CD4-positive, alpha-beta T cell treated with Interleukin-12 subunit alpha and Interleukin-12 subunit beta, for 1 hour (primary cell): Measurements from ENCODE around the gene FOSL1.
"Not testable (repeated sequence)": the region's sequence is repeated elsewhere in the genome, so short reads cannot be mapped to it uniquely, and the experiment has no call there.

Experiments
- DNase-seq: peaks from one replicate; pipeline ENCODE4 v3.0.0-alpha.2; 2020

Gene FOSL1

DNA sequence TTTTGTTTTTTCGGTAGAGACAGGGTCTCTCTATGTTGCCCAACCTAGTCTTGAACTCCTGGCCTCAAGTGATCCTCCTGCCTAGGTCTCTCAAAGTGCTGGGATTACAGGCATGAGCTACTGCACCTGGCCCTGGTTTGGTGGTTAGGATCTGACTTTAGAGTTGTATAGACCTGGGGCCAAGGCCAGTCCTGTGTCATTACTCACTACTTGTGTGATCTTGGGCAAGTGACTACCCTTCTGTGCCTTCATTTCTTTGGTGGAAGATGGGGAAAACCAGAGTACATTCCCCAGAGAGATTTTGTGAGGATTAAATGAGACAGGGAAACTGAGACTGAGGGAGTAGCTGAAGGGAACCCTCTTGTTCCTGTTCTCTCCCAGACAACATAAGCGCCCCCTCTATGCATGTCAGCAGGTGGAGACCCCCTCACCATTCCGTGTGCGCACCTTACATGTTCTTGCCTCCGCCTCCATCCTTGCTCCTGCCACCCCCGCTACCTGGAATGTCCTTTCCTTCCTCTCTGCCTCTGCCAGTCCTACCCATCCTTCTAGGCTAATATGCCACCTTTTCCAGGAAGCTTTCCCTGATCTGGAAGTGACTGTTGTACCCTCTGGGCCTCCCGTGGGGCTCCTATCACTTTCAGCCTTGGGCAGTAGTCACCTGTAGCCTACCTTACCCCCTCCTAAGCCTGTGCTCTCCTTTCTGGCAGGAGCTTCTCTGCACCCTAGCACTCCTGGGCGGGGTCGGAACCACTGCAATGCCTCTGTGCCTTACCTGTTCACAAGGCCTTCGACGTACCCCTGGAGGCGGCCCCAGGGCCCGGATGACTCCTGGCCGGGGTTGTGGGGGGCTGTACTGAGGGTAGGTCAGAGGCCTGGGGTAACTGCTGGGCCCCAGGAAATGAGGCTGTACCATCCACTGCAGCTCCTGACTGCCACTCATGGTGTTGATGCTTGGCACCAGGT, 3.9 kb downstream of the FOSL1 start:
- DNase-seq = no peak

DNA sequence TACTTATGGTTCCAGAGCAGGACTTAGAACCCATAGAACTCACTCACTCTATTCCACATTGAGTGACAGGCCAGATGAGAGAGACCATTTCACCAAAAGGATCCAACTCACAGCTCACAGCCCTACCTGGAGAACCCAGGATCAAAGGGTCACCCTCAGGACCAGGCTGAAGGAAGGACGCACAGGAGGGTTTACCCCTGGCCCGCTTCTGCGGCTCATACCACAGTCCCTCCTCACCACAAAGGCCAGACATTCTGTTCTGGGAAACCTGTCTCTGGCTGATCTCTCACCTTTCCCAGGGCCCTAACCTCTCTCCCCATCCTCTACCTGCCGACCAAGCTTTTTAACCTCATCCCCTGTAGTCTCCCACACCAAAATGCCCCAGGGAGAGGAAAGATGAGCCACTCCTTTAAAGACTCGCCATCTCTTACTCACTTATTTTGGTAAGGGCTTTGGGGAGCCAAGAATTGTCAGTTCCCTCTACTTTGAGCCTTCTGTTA, 4.7 kb downstream of the FOSL1 start:
- DNase-seq = no peak

DNA sequence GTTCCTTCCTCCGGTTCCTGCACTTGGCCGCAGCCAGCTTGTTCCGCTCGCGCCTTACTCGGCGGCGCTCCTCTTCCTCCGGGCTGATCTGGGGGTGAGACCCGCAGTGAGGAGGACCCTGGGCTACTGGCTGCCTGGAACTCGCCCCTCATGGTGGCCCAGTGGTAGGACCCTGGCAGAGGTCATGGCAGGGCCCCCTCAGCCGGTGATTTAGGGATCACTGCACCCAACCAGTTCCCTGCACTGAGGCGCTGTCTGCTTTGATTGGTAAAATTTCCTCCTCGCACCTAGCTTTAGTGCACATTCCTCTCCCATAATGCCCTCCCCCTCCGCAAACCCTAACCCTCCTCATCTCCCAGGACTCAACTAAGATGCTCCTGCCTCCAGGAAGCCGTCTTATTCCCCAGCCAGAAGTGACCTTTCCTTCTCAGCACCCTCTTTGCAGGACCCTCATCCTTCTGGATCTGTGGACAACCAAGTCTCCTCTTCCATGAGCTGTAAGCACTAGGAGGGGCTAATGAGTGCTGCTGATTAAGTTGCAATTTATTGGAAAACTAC, 6.1 kb downstream of the FOSL1 start:
- peak; percentile 54 for DNase-seq

DNA sequence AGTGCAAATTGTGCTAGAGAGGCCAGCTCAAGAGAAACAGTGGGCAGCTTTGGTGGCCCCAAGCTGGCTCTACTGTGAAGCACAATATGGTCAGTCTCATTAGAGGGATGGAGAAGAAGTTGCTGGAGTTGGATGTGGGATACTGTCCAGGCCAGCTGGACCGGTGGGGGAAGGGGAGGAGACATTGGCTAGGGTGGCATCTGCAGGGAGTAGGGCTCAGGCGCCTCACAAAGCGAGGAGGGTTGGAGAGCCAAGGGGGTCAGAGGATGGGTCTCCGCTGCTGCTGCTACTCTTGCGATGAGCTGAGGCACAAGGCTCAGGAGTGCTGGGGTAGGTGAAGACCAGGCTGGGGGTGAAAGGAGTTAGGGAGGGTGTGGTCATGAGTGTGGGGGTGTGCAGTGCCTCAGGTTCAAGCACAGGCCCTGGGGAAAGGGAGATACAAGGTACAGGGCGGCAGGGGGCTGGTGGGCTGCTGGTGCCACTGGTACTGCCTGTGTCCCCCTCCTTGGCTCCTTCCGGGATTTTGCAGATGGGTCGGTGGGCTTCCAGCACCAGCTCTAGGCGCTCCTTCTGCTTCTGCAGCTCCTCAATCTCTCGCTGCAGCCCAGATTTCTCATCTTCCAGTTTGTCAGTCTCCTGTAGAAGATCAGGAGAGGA, 7.4 kb downstream of the FOSL1 start:
- DNase-seq = no peak

DNA sequence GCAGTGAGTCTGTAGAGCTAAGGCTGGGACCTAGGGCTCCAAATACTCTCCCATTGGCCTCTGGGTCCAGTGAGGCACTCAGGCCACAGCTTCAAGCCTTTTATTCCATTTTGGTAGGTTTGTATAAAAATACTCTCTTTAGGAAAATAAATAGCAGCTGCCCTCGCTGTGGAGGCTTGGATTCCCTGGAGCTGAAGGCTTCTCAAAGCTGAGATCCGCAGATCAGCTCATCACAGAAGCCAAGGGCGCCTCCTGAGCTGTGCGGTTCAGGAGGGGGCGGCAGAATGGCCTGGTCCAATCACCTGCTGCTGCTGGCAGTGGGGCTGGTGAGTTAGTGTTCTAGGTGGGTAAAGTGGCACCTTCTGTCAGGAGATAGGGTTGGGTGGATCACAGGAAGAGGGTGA, 8.0 kb downstream of the FOSL1 start:
- not testable (repeated sequence) for DNase-seq

DNA sequence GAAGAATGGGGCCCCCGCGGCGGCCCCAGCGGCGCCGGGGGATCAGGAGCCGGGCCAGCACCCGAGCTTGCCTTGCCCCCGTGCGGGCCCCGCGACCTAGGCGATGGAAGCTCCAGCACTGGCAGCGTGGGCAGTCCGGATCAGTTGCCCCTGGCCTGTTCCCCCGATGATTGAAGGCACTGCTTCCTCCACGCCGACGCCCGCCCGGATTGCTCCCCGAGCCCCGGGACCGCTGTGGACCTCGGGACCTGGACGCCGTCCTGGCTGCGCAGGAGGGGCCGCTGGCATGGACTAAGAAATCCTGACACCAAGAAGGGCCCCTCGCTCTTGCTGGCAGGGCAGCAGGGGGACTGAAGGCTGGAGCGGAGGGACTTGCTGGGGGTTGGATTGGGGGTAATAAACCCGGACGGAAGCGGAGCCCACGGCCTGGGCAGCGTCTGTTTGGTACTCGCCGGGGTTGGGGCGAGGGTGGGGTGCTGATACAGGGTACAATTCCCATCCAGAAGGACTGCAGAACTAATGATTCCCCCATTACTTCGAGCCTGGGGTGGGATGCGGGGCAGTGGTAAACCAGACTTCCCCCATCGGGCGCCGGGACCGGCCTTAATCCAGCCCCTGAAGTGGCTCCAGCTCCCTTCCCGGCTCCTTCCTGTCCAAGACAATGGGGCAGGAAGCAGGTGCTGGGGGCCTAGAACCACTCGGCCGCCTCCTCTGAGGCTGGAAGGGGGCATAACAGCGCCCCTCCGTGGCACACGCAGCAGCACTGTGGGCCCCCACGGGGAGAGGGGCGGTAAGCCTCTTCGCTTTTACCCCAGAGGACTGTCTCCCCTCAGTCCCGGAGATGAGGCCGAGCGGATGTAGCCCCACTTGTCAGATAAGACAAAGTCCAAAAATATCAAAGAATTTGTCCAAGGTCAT, 8.7 kb downstream of the FOSL1 start:
- peak; percentile 46 for DNase-seq

DNA sequence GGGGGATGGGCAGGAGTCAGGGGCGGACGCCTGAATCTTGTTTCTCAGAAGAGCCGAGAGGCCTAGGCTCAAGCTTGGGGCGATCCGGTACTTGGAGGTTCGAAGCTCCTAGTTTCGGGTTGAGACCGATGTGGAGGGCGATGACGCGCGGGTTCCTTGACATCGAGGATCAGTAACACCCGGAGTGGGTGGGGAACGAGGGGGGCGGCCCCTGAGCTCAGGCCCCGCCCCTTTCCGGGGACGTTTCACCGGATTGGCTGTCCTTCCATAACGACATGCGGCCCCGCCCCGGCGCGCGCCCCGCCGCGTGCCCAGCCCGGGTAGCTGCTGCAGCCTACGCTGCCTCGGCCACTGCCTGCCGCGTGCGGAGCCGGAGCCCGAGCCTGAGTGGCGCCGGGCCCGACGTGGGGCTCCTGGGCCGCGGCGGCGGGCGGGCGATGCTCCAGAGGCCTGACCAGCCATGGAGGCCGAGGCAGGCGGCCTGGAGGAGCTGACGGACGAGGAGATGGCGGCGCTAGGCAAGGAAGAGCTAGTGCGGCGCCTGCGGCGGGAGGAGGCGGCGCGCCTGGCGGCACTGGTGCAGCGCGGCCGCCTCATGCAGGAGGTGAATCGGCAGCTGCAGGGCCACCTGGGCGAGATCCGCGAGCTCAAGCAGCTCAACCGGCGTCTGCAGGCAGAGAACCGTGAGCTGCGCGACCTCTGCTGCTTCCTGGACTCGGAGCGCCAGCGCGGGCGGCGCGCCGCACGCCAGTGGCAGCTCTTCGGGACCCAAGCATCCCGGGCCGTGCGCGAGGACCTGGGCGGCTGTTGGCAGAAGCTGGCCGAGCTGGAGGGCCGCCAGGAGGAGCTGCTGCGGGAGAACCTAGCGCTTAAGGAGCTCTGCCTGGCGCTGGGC, 9.6 kb downstream of the FOSL1 start, which contains the start of gene CCDC85B:
TSS of gene CCDC85B (plus strand) at position 350 of the 895 bp plus-strand sequence. CDS start at position 461, 111 bp downstream.
- DNase-seq = peak; percentile 98

DNA sequence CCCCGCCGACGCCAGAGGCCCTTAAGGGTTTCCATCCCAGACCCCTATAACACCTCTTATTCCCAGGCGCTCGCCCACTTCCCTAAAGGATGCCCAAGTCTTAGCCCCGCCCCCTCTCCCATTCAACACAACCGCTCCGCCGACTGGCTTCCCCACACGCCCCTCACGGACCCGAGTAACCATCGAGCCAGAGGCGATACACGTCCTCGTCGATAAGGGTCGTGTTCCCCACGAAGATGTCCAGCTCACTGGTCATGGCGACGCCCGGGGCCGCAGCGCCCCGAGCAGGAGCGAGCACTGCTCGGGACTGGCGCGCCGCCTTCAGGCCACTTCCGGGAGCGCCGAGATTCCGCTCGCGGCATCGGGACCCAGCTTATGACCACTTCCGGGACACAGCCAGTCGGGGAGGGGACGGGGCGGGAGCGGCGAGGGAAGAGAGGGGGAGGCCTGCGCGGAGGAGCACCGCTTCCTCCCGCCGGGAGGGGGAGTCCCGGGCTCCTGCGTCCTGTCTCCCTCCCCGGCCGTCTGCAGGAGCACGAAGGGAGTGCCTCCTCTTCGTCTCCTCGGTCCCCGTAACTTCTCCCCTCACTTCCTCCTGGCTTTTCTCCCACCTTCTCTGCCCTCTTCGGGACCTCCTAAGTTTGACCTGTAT, 11.9 kb downstream of the FOSL1 start, which contains the start of gene FIBP:
TSS of gene FIBP (minus strand) at position 309 of the 652 bp plus-strand sequence. CDS start at position 256, 53 bp downstream.
- peak; percentile 96 for DNase-seq

DNA sequence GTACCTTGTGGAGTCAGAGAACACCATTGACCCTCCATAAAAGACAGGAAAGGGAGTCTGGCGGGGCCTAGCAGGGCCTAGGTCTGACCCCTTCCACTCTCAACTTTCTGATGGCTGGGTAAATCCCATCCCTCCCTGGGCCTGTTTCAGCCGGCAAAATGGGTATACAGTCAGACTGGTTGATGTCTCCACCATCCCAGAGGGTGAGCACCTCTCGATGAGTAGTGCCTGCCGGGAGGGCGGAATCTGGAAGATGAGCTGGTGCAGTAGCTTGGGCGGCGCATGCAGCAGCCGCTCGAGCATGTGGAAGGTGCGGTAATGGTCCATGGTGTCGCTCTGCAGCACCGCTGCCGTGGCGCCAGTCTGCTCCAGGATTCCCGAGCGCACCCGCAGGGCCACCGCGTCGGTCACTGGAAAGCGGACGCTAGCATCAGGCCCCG, 12.4 kb downstream of the FOSL1 start:
- no peak for DNase-seq

DNA sequence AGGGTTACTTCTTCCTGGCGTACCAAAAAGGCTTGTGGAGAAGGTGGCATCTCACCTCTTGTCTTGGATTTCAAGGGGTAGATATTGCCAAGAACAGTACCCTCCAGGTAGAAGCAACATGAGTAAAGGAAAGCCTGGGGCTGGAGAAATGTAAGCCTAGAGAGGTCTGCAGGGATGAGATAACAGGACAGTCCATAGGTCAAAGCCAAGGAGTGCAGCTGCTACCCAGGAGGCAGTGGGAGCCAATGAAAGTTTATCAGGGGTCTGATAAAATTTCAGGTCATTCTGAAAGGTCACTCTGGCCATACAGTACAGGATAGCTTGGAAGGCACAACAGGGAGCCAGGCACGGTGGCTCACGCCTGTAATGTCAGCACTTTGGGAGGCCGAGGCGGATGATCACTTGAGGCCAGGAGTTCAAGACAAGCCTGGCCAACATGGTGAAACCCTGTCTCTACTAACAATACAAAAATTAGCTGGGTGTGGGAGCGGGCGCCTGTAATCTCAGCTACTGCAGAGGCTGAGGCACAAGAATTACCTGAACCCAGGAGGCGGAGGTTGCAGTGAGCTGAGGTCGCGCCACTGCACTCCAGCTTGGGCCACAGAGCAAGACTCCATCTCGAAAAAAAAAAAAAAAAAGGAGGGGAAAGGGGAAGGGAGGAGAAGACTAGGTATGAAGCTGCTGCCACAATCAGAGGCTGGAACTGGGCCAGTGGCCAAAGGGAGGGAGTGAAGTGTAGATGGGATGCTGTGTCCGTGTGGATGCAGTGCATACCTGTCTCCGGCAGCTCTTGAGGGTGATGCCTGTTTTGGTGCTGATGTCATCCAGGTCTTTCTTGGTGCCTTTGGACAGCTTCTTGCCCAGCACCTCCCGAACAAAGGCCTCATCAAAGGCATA, 13.1 kb downstream of the FOSL1 start:
- DNase-seq = no peak

DNA sequence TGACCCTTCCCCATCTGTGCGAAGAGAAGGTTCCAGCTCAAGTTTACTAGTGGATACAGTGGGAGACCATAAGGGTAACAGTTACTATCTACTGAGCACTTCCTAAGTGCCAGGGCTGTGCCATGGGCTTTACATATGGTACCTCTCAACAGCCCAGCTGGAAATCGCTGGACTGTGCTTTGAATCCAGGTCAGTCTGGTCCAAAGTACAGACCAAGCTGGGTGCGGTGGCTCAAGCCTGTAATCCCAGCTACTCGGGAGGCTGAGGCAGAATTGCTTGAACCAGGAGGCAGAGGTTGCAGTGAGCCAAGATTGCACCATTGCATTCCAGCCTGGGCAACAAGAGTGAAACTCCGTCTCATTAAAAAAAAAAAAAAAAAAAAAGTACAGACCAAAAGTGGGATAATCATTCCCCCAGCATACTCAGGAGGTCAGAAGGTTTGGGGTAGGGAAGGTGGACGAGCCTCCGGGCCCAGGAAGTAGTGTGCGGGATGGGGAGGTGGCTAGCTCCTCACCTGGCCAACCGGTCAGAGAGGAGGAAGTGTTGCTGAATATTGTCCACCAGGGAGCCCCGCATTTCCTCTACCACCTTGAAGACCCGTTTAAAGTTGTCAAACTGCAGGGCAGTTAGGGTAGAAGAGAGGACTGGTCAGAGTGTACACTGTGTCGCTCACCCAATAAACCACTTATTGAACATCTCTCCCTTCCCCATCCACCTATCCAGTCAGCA, 14.2 kb downstream of the FOSL1 start:
- no peak for DNase-seq

DNA sequence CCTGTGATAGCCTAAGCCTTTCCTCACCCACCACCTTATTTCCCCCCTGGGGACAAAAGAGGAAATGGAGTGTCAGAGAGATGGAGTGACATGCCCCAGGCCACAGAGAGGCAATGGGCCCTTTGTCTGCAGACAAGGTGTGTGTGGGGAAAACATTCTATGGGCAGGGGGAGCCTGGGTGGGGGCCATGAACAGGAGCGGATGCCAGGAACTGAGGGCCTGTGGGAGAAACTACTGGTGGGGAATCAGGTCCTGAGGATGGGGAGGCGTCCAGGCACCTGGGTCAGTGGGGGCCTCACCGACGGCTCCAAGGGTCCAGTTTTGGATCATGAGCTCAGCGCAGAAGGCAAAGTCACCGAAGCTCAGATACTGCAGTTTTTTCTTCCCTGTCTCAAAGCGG, 15.0 kb downstream of the FOSL1 start:
- DNase-seq = no peak

DNA sequence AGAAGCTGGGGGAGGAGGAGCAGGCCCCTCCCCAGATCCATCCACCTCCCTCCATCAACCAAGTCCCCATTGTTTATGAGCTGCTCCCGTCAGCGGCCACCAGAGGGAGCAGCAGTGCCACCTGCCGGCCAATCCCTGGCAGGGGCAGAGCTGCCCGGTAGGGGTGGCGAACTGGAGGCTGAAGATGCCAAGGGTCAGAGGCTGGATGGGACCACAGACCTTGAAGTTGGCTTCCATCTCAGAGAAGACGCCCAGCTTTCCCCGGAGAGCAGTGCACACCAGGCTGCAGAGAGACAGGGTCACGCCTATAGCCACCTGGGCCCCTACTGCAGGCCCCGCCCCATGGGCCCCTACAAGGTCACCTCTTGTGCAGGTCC, 15.5 kb downstream of the FOSL1 start:
- DNase-seq = peak; percentile 87

DNA sequence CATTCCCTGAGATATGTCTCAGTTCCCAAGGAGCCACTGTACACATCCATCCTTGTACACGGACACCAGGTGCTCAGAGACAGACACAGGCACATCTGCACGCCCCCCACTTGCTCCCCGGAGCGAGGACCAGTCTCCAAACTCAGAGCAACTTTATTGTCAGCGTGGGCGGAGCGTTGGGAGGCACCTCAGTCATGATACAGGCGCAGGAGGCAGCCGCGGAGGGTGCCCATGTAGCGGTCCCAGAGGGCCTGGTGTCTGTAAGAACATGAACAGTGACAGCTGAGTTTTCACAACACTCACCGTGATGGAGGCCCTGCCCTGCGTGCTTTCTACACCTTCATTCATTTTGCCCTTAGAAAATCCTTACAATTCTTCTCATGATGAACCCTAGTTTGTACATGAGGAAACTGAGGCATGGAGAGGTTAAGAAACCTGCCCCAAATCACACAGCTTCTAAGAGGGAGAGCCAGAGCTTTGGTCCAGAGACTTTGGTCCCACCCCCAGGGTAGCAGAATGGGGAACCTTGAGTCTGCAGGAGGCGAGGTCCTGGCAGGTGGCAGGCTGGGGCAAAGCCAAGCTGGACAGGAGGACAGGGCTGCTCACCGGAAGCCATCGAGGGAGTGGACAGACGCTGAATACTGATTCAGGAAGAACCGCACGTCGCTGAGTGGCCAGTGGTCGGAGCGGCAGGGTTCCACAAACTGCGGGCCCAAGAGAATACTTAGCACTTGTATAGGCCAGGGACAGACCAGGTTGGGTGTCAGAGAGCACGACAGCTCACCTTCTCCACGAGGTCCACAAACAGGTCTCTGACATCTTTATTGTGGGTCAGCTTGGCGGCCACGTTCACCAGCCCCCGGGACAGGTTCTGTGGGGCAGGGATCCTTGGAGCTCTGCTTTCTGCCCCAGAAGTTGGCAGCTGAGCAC, 16.1 kb downstream of the FOSL1 start:
- DNase-seq = no peak

DNA sequence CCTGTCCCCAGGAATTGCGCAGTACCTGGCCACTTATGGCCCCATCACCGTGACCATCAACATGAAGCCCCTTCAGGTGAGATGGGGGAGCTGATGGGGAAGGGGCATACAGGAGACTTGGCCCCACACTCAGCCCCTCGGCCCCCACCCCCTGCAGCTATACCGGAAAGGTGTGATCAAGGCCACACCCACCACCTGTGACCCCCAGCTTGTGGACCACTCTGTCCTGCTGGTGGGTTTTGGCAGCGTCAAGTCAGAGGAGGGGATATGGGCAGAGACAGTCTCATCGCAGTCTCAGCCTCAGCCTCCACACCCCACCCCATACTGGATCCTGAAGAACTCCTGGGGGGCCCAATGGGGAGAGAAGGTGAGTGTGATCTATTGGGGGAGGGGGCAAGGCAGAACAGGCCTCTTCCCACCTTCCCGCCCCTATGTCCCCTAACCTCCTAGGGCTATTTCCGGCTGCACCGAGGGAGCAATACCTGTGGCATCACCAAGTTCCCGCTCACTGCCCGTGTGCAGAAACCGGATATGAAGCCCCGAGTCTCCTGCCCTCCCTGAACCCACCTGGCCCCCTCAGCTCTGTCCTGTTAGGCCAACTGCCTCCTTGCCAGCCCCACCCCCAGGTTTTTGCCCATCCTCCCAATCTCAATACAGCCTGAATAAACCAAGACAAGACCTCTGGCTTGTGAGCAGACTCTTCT, 17.0 kb downstream of the FOSL1 start:
- no peak for DNase-seq

DNA sequence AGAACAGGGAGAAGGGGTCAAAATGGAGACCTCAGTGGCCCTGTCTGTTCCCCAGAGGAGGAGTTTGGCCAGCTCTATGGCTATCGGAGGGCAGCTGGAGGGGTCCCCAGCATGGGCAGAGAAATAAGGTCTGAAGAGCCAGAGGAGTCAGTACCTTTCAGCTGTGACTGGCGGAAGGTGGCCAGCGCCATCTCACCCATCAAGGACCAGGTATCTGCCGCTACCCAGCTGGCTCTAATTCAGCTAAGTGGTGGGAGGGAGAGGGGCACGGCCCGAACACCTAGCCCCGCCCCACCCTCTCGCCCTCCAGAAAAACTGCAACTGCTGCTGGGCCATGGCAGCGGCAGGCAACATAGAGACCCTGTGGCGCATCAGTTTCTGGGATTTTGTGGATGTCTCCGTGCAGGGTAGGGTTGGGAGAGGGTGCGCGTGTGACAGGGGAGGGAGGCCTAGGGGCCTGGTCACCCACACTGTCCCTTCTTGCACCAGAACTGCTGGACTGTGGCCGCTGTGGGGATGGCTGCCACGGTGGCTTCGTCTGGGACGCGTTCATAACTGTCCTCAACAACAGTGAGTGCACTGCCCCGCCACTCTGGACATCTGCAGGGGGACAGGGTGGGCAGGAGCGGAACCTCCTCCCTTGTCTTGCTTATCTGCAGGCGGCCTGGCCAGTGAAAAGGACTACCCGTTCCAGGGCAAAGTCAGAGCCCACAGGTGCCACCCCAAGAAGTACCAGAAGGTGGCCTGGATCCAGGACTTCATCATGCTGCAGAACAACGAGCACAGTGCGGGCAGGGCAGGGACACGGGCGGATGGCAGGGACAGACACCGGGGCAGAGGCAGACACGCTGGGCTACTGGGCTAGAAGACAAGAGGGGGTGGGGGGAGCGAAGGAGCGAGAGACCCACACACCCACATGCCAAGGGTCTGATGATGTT, 17.8 kb downstream of the FOSL1 start:
- DNase-seq = no peak
